Activated CD4-positive, CD25-positive, alpha-beta regulatory T cell treated with anti-CD3 and anti-CD28 coated beads, Interleukin-2, amount 50 U/mL, for 16 hours (primary cell): ENCODE data around the gene RTL1.

Experiments
- DNase-seq: peaks from one replicate; pipeline ENCODE4 v3.0.0-alpha.2; 2020; ENCODE audit warnings: low read depth, low spot score

The RTL1 gene

DNA sequence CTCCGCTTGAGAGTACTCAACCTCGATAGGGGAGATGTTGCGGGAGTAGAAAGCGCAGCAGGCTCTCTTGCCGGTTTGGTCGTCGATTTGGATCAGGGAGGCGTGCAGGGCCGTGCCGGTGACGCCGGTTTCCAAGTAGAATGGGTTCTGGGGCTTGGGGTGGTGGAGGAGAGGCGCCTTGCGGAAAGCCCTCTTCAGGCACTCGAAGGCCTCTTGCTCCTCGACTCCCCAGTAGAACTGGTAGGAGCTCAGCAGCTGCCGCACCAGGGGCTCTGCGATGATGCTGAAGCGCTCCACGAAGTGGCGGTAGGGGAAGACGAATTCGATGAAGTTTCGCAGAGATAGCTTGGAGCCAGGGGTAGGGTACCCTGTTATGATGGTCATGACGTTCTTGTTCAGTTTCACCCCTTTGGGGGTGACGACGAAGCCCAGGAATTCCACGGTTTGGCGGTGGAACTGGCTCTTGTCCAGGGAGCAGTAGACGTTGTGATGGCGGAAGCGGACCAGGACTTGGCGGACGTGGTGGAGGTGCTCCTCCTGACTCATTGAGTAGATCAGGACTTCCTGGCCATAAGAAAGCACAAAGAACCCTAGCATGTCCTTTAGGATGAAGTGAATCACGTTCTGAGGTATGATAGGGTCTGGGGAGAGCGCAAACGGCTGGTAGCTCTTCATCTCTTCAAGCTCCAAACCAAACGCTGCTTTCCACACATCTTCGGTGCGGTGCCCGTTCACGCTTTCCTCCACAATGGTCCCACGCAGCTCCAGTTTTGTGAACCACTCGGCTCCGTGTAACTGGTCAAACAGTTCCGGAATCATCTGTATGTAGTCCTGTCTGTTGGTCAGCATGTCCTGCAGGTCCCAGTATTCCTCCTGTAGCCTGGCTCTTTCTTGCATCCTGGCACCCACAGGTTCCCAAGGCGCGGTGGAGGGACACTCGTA, 21.2 kb downstream of the RTL1 start:
- DNase-seq: no peak

DNA sequence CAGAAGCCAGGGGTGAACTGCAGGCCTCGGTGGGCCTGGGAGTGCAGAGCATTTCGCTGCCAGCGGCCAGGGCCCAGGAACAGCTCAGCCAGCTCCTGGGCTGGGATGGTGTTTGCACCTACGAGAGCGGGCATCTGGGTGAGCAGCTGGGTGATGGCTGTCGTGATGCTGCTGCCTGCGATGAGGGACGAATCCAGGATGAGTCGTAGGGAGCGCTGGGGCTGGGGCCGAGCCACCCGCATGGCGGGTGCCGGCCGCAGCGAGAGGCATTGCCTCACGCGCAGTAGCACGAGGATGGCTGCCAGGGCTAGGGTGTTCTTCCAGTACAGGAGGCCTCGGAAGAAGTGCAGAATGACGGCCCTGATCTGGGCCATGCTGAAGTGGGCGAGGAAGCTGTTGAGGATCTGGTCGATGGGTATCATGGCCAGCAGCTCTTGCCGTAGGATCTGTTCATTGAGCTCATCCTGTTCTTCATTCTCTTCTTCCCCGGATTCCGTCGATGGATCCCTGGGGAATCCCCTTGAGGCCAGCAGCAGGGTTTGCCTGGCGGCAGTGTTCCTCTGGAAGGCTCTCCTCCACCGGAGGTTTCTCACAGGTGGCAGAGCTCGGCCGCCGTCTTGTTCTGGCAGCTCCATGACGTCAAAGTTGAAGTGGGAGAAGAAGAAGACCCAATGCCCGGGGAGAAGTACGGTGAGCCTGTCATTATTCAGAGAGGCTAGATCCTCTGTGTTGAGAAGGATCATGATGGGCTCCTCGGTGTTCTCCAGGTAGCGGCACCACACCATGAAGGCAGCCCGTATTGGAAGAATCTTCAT, 22.1 kb downstream of the RTL1 start:
- no peak for DNase-seq

DNA sequence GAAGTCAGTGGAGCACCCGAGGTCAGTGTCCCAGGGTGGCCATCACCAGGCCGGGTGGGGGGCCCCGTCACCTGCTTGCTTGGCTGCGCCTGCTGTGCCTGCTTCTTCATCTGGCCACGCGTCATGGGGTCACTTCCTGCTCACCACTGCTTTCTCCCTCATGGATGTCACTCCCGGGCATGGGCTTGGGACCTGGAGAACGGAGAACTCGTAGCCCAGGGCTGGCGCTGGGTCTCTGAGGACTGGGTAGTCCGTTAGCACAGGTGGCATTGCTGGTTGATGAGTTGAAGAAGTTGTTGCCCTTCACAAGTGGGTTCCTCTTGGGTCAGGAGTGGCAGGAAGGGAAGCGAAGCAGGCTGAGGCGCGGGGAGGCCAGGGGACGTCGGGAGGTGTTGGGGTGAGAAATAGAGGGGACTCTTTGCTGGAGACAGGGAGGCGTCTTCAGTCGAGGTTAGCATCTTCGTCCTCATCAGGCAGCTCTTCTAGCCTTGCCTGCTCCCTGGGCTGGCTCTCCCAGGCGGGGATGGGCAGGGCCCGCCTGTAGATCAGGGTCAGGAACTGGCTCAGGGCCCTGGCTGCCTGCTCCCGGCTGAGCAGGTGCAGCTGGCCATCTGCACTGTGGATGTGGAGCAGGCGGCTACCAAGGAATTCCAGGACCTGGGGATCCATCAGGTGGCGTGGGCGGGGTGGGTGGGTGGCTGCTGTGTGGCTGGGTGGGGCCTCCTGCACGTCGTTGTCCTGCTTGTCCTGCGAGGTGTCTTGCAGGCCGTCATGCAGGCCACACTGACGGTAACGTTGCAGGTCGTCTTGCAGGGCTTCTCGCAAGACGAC, 23.0 kb downstream of the RTL1 start:
- no peak for DNase-seq

DNA sequence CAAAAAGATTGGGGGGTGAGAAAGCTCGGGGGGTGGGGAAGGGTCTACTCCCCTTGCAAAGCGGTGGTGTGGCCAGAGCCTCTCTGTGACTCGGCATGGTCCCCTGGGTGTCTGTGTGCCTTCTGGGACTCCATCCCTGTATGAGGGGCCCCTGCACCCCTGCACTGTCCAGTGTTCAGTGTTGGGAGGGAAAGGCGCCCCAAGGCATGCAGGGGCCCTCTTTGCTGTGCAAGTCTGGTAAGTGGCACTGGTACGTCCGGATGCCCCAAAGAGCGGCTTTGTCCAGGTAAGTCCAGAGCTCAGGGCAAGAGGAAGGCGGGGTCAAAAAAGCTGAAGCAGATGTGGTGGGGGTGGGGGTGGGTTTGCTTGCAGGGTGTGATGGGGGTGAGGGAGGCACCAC, 23.7 kb downstream of the RTL1 start:
- DNase-seq: no peak

DNA sequence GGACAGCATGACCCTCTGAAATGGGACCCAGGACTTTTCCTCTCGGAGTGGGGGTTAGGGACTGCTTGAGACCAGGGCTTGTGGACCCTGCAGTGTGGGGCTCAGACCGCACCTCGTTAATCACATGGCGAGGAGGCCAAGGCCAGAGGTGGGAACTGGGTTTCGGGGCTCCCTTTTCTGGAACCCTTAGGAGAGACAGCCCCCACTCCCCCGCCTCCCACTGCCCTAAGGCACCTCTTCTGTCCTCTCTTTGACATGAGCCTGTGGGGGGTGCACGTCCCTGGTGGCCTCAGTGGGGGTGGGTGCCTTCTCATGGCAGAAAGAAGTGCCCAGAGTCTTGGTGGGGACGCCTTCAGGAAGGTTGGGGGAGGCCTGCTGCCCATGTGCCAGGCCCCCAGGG, 24.3 kb downstream of the RTL1 start:
- DNase-seq: no peak

DNA sequence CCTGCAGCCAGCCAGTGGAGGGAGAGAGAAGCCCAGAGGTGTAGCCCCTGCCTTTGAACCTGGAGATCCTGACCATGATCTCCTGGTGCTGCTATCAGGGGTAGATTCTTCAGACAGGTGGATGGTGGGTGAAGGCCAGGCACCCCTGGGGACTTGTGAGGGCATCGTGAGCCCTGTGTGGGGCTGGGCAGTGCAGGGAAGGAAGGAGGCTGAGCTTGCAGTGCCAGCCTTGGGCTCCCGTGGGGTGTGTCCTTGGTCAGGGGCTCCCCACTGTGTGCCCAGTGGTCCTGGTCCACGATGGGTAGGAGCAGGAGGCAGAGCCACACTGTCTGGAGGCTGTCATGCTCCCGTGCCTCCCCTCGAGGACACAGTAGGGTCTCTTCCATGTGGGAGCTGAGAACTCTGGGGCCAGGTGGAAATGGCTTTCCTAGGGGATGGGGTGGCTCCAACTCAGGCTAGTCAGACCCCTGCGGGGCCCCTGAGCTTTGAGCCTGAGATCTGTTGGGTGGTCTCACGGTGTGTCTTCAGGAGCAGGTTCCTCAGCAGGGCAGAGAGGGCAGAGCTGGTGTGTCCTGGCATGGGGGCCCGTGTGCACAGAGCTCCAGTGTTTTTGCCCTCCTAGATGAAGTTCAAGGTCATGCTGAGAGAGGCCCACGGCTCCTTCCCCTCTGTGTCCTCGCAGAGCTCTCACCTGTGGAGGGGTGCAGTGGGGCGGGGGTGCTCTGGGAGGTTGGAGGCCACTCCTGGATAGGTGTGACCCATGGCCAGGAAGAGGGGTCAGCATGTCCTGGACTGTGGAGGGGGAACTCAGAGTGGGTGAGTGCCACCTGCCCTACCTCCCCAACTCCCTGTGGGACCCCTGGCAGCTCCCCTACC, 25.0 kb downstream of the RTL1 start:
- DNase-seq: no peak

DNA sequence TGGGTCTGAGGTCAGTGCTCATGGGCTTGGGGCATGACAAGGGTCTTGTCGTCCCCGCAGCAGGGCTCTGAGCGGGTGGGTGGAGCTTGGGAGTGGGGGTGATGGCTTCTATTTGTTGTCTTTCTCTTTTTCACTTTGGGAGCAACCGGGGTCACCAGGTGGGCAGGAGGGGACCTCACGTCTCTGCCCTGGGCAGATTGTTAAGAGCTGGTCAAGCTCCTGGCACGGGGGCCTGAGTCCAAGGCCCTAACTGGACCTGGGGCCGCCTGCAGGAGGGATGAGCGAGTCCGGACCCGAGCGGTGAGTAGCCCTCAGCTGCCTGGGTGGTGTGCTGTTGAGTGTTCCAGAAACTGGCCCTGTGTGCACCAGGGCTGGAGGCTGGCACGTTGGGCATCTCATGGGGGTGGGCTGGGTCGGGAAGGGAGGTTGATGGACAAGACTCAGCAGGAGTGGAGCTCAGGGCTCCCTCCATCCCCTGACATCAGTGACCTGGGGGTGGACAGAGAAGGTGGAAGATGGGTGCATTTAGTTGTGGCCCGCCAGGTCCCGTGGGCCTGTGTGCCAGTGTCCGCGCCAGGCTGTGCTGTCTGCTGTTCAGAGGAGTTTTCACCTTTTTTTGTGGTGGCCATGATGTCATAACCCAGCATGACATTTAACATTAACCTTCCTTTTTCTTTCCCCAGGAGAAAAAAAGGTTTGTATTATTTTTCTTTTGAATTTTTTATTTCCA, 27.5 kb downstream of the RTL1 start:
- no peak for DNase-seq

DNA sequence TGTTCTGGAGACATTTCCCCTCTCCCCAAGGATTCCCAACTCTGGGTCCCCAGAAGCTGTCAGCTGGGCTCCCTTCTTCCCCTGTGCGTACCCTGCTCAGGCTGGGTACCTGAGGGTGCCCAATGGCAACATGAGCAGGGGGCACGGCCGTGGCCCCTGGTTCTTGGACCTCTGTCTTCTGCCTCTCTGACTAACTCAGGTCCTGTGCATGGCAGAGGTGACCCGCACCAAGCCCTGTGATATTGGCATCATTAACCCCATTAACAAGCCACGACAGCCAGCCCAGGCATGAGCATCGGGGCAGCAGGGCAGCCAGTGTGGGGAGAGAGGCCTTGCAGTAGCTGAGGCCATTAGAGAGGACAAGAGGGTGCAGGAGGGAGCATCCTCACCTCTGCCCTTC, 28.4 kb downstream of the RTL1 start:
- no peak for DNase-seq

DNA sequence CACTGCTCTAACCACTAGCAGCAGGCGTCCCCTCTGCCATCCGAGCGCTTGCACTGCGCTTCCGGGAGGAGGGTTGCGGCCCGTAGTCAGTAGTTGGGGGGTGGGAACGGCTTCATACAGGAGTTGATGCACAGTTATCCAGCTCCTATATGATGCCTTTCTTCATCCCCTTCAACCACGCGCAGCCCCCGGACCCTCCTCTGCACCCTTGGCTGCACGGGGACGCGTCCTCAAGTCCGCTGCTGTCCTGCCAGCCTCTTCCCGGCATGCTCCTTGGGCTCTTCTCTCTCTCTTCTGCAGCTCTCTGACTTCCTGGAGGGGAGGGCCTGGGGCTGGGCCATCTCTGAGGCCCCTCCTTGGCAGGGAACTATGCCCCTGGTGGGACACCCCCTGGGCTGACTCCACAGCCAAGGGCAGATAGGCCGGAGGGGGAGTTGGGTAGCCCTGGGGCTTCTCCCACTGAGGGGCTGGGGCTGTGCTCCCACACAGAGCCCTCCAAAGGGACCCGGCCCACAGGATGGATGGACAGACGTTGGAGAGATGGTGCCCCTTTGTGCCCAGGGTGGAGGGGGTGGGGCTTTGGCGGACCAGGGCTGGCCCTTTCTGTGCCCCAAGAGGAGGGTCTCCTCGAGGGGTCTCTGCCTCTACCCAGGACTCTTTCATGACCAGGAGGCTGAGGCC, 29.0 kb downstream of the RTL1 start:
- no peak for DNase-seq

DNA sequence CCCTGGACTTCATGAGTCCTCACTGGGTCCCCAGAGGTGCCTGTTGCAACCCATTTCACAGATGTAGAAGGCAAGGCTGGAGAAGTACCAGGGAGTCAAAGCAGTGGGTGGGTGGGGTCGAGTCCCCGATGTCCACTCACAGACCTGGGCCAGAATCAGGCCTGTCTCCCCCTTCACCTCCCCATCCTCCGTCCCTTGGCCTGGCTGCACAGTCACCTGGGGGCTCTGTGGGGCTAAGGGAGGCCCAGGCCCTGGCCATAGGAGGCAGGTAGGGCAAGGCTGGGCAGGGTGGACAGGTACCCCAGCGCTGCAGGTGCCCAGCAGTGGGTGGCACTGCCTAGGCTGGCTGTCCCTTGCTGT, 29.5 kb downstream of the RTL1 start:
- DNase-seq: no peak

DNA sequence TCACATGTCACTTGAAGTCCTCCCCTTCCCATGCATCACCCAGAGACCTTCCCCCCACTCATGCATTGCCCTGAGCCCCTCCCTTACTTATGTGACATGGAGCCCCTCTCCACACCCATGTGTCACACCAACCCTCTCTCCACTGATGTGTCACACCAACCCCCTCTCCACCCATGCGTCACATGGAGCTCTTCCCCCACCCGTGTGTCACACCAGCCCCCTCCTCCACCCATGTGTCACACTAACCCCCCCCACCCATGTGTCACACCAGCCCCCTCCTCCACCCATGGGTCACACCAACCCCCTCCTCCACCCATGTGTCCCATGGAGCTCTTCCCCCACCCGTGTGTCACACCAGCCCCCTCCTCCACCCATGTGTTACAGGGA, 30.4 kb downstream of the RTL1 start:
- DNase-seq: no peak

DNA sequence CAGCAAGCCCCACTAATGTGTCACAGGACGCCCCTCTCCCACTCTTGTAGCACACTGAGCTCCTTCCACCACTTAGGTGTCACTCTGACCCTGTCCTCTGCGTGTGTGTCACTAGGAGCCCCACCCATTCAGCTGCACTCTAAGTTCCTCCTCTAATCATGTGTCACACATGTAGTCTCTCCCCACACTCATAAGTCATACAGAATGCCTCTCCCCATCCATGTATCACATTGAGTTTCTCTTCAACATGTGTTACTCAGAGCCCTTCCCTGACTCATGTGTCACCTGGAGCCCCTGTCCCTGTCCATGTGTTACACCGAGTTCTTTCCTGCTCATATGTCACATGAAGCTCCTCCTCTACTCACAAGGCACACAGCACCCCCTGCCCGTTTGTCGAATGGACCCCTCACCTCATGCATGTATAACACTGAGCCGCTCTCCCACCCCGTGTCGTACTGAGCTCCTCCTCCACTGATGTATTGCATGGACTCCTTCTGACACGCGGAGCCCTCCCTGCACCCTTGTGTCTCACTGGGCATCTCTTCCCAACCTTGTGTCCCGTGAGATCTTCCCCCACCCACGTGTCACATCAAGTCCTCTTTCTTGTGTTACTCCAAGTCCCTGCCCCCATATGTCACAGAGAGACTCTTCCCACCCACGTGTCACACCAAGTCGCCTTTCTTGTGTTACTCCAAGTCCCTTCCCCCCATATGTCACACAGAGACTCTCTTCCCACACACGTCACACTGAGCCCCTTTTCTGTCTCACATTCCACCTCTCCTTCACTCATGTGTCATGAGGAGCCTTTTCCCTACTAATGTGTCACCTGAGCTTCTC, 31.0 kb downstream of the RTL1 start:
- DNase-seq: no peak

DNA sequence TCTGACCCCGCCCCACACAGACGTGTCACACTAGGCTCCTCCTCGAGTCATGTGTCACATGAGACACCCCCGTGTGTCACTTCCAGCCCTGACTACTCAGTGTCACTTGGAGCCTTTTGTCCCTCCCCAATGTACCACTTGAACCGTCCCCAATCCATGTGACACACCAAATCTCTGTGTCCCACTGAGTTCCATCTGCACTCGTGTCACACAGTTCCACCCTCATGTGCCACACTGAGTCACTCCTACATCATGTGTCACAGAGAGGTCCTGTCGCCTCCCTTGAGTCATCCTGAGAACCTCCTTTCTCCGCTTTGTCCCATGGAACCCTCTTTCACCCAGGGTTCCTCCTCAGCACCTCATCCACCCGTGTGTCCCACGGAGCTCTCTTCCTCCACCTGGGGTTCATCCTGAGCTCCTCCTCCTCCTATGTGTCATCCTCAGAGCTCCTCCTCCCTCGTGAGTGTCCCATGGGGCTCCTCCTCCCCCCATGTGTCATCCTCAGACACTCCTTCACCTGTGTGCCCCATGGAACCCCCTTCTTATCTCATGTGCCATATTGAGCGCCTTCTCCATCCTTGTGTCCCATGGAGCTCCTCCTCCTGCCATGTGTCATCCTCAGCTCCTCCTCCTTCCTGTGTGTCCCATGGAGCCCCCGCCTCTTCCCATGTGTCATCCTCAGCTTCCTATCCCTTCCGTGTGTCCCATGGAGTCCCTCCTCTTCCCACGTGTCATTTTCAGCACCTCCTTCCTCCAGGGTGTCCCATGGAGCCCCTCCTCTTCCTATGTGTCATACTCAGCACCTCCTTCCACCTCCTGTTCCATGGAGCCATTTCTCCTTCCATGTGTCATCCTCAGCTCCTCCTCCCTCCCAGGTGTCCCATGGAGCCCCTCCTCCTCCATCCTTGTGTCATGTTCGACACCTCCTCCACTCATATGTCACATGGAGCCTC, 32.0 kb downstream of the RTL1 start:
- no peak for DNase-seq

DNA sequence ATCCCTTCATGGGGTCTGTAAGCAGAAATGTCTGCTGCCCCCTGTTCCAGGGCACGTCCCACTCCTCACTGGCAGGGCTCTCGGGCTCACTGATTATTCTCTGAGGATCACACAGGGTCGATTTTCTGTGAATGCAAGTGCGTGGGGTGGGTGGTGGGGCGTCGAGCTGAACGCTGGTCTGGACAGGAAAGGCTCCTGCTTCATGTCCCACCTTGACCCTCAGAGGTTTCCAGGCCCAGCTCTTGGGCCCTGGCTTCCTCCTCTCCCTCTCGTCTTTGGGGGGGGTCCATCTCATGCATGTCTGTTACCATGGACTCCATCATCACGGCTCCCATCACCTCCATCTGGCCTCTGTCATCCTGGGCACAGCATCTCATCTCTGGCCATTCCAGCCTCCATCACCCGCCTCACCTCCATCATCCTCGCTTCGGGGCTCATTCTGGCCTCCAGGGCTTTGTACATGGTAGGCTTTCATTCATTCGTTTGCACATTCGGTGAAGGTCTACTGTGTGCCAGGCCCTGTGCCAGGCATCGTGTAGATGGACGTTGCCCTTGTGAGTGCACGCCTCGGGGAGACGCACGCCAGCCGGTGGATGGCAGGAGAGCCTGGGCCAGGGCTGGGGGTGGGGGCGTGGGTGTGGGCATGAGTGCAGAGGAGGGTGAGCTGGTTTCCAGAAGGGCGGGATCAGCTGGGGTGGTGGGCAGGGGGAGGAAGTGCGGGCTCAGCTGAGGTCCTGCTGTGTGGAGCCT, 34.7 kb downstream of the RTL1 start:
- DNase-seq: no peak

DNA sequence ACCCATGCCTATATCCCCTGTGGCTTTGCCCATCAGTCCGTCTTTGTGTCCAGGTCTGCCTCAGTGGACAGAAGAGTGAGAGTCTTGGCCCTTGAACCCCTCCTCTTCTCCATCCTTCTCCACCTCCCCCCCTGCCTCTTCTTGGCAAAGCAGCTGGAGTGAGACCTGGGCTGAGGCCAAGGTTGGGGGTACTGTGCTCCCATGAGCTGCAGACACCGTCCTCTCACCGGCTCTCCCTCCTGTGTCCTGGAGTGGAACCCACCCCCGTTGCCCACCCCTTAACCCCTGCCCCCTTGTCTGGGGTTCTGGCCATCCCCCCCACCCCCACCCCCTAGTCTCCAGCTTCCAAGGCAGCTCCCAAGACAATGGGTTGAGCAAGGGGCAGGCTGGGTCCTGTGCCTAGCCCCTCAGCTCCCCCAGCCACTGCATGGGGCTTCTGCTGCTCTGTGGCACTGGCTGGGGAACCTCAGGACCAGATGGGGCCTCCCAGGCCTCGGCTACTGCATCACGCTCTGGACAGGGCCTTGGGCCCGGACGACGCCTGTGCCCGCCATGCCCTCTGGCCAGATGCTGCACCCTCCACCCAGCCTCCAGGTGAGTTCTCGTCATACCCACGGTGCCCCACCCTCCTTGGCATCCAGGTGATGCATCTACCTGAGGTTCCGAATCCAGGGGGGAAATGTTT, 35.7 kb downstream of the RTL1 start:
- DNase-seq: no peak
